Gastroesophageal sphincter (tissue), 4 donors: ENCODE data around the gene CTIF. TPM values are rescaled to one million over a fixed set of nuclear protein-coding genes. Genes with fewer than 3 reads are reported as not detected.

Experiments used
- ATAC-seq: fragments of 150-250 bp; one replicate; pipeline ENCODE4 v1.9.1; 2016; ENCODE audit warnings: mild to moderate bottlenecking, moderate library complexity
- H3K27ac ChIP-seq, 4 donors: fragments of 200-600 bp; sonication (generic) in 3 of 4; 1 replicate in 3 of 4; 2 replicates in 1 of 4; pipeline ENCODE4 v1.5.1; 2016 to 2019
- H3K27me3 ChIP-seq: fragments of 200-600 bp; sonication (generic); one replicate; pipeline ENCODE4 v1.5.1; 2019
- H3K36me3 ChIP-seq, 2 donors: fragments of 200-600 bp; sonication (generic); one replicate each; pipeline ENCODE4 v1.5.1; 2019; ENCODE audit warnings: control low read depth in 1 of 2
- H3K4me1 ChIP-seq, 3 donors: fragments of 200-600 bp; sonication (generic); 1 replicate in 2 of 3; 2 replicates in 1 of 3; pipeline ENCODE4 v1.5.1; 2016 to 2019; ENCODE audit warnings: control low read depth in 2 of 3
- H3K4me3 ChIP-seq, 2 donors: fragments of 200-600 bp; sonication (generic); one replicate each; pipeline ENCODE4 v1.5.1; 2019; ENCODE audit warnings: mild to moderate bottlenecking in 1 of 2, moderate library complexity in 1 of 2
- H3K9me3 ChIP-seq, 3 donors: fragments of 200-600 bp; sonication (generic); one replicate each; pipeline ENCODE4 v1.5.1; 2017 to 2019; ENCODE audit warnings: control low read depth in 2 of 3
- CTCF ChIP-seq, 4 experiments: fragments of 200-600 bp in 2 of 4; fragments of 450-650 bp in 2 of 4; sonication (generic) in 1 of 4; IDR thresholded peaks; one replicate each; pipeline ENCODE4 v1.5.1; 2017 to 2019; ENCODE audit warnings: antibody characterized with exemption in 4 of 4, mild to moderate bottlenecking in 2 of 4, moderate library complexity in 2 of 4
- EP300 ChIP-seq: sonication (generic); formaldehyde crosslinking; IDR thresholded peaks from one replicate; pipeline ENCODE4 v1.6.1; 2017; ENCODE audit warnings: antibody characterized with exemption, mild to moderate bottlenecking
- POLR2A ChIP-seq, 2 donors: fragments of 450-650 bp; IDR thresholded peaks; one replicate each; pipeline ENCODE4 v1.6.1; 2017; ENCODE audit warnings: antibody characterized with exemption in 2 of 2, mild to moderate bottlenecking in 2 of 2, moderate library complexity in 1 of 2
- POLR2AphosphoS5 ChIP-seq: sonication (generic); formaldehyde crosslinking; IDR thresholded peaks from one replicate; pipeline ENCODE4 v1.6.1; 2017; ENCODE audit warnings: antibody characterized with exemption
- WGBS, 2 donors: methylation state at CpG; one replicate each; pipeline ENCODE4 v1.1.5; 2018; ENCODE audit warnings: low coverage in 1 of 2; 5-methylcytosine and 5-hydroxymethylcytosine counted together
- total RNA-seq, 4 donors: library from RNA; depleted of rRNA; stranded (reverse); fragments of >200 nt; gene quantifications; one replicate each; pipeline ENCODE4 v1.1.0, GENCODE V29; 2016

CTIF gene
- total RNA-seq, 4 donors from 2014 or later = 31.4 to 124 (median 78.1) TPM

GRCh38 chr18:48666613-48667012 lies 127.8 kb downstream of the CTIF start:
- H3K4me3 ChIP-seq = no peak overlapping the region
- TF ChIP-seq POLR2A (IDR thresholded peaks at IDR 0.05) (no peak), EP300 (no peak)
- H3K27me3 ChIP-seq = no peaks in the 10 kb centered on the region
- H3K4me1 ChIP-seq = peaks cover 0 to 27% (median 0%) of the 10 kb centered on the region in 3 donors
- peaks cover 0 to 59% of the 10 kb centered on the region in 2 donors for H3K36me3 ChIP-seq
- H3K27ac ChIP-seq = no peak overlapping the region
- WGBS, 2 donors = 87% methylated on average over 4 of the region's 4 CpGs; no CpG with 5 or more reads in 1 of the 2 donors
- peaks cover 0 to 14% (median 0%) of the 10 kb centered on the region in 3 donors for H3K9me3 ChIP-seq
- ATAC-seq = no peak

DNA sequence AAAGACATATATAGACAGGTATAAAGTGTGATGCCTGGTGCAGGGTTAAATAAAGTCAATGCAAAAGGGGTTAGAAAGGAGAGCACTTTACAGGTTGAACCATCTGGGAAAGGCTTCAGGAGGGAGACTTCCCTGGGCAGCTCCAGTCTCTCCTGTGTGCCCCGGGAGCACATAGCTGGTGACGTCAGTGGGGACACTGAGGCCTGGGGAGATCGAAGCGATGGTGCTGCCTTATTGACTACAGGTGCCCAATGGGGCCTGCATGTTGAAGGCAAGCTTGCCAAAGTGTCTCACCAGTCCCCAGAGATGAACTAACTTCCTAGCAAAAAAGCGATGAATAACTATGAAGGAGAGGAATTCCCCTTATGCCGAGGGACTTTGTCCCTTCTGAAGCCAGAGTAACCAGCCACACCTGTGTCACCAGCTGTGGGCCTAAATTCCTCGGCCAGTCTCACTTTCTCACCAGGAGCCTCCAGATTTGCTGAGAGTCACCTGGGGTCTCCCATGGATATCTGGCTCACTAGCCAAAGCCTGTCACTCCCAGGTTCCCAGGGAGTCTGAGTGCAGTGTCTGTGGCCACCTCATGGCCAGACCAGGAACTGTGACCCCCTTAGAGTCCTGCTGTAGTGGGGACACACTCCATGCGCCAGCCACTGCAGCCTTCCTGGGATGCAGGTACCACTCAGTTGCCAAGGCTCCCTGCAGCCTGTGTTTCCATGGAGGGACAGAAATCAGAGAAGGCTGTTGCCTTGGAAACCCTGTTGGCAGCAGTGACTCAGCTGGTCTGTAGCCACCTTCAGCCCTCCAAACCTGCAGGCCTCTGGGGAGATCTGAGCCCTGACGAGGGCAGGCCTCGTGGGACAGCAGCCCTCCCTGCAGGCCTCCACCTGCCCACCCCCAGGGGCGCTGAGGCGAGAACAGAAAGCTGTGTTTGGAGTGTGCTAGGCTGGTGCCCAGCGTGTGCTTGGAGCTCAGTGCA lies 128.7 kb downstream of the CTIF start:
- Histone ChIP-seq H3K4me1 (peaks cover 0 to 17% (median 0%) of the 10 kb centered on the region in 3 donors), H3K27me3 (no peaks in the 10 kb centered on the region), H3K9me3 (peaks cover 0 to 15% (median 0%) of the 10 kb centered on the region in 3 donors), H3K27ac (no peak overlapping the region), H3K36me3 (peaks cover 0 to 68% of the 10 kb centered on the region in 2 donors), H3K4me3 (no peak overlapping the region)
- TF ChIP-seq POLR2AphosphoS5 = no peak
- no peak for TF ChIP-seq POLR2A (IDR thresholded peaks at IDR 0.05)
- TF ChIP-seq EP300 = no peak
- no peak for TF ChIP-seq CTCF (IDR thresholded peaks at IDR 0.05)
- ATAC-seq = no peak
- 82 to 91% methylated on average over 5 to 6 of the region's 13 CpGs for WGBS, 2 donors

DNA sequence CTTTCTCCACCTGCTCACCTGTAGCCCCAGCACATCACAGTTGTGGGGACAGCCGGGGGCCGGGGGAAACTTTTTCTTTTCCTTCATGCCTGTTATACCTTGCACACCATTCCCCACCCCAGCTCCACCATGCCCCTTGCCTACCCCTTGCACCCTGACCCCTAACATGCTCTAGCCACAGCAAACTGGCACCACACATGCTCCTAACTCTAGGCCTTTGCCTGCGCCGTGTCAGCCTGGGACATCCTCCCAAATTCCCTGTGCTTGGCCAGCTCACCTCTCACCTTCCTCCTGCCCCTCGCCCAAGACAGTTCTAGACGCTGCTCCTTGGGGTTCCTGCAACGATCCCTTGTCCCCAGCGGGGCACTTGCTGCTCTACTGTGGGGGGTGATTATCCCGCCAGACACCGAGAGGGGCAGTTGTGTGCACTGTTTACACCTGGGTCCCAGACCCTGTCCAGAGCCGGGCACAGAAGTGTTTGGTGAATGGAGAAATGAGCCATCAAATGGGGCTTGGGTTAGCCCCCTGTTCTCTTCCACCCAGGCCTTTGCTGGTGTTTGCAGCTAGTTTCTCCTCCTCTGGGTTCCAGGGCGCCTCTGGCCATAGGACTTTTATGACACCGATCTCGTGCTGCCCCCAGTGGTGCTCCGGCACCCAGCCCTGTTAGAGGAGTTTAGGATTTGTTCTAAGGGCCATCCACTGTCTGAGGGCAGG lies 129.8 kb downstream of the CTIF start:
- peaks cover 0 to 15% (median 0%) of the 10 kb centered on the region in 3 donors for H3K9me3 ChIP-seq
- no peak overlapping the region for H3K27ac ChIP-seq
- ATAC-seq = no peak
- H3K4me1 ChIP-seq = peaks cover 0 to 9% (median 0%) of the 10 kb centered on the region in 3 donors
- WGBS, 2 donors = 89 to 100% methylated on average over 1 to 4 of the region's 15 CpGs
- no peak overlapping the region for H3K4me3 ChIP-seq
- H3K27me3 ChIP-seq = no peaks in the 10 kb centered on the region
- TF ChIP-seq CTCF (IDR thresholded peaks at IDR 0.05) (no peak), POLR2AphosphoS5 (no peak), POLR2A (IDR thresholded peaks at IDR 0.05) (no peak), EP300 (no peak)
- peaks cover 0 to 73% of the 10 kb centered on the region in 2 donors for H3K36me3 ChIP-seq

DNA sequence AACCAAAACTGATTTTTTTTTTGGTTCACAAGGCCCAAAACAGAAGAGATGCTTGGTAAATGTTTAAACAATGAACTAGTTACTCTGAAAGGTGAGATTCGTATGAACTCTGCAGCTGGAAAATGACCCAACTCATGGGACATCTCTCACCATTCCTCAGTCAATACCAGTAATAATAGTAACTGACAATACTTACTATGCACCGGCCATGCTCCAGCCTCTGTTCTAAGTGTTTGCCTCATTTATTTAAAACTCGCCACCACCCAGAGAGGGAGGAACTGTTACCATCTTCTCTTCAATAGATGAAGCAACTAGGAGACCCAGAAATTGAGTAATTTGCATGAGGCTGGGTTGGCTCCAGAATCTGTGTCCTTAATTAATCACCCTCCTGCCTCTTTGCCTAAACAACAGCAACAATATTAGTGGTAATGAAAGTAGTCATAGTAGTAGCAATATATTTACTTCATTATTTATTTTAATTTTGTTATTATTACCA lies 130.4 kb downstream of the CTIF start:
- TF ChIP-seq POLR2A (IDR thresholded peaks at IDR 0.05) (no peak), EP300 (no peak), CTCF (IDR thresholded peaks at IDR 0.05) (no peak), POLR2AphosphoS5 (no peak)
- Histone ChIP-seq H3K4me1 (peaks cover 0 to 4% (median 0%) of the 10 kb centered on the region in 3 donors), H3K27ac (no peak overlapping the region), H3K27me3 (no peaks in the 10 kb centered on the region), H3K36me3 (peaks cover 0 to 77% of the 10 kb centered on the region in 2 donors), H3K9me3 (peaks cover 0 to 15% (median 0%) of the 10 kb centered on the region in 3 donors), H3K4me3 (no peak overlapping the region)
- WGBS, 2 donors = 78 to 89% methylated on average over 3 of the region's 3 CpGs
- no peak for ATAC-seq
